ENCODE measurements around the gene TGFB3.

GRCh38 chr14:75985618-75986438 lies 4.0 kb upstream of the TGFB3 start, which contains the start of gene IFT43:
- no peak for TF ChIP-seq SMAD3 (CRISPR knock-in tag; IDR thresholded peaks at IDR 0.05; ENCODE audit: borderline replicate concordance)
- no peak for TF ChIP-seq RELA (CRISPR knock-in tag; IDR thresholded peaks at IDR 0.05; ENCODE audit: borderline replicate concordance)
- TF ChIP-seq, protein P1, sequence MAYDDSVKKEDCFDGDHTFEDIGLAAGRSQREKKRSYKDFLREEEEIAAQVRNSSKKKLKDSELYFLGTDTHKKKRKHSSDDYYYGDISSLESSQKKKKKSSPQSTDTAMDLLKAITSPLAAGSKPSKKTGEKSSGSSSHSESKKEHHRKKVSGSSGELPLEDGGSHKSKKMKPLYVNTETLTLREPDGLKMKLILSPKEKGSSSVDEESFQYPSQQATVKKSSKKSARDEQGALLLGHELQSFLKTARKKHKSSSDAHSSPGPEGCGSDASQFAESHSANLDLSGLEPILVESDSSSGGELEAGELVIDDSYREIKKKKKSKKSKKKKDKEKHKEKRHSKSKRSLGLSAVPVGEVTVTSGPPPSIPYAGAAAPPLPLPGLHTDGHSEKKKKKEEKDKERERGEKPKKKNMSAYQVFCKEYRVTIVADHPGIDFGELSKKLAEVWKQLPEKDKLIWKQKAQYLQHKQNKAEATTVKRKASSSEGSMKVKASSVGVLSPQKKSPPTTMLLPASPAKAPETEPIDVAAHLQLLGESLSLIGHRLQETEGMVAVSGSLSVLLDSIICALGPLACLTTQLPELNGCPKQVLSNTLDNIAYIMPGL (CRISPR knock-in tag; IDR thresholded peaks at IDR 0.05) = 0 out of 2 replicates have a peak, but pooled peaks have one; percentile 36
- TF ChIP-seq CTCF (IDR thresholded peaks at IDR 0.05) = no peak
- no peak for TF ChIP-seq KAT7 (CRISPR knock-in tag; IDR thresholded peaks at IDR 0.05; ENCODE audit: borderline replicate concordance)
- no peak for TF ChIP-seq ZNF121 (CRISPR knock-in tag; IDR thresholded peaks at IDR 0.05)
- no peak for TF ChIP-seq NFYB (CRISPR knock-in tag; conservative IDR thresholded peaks at IDR 0.05; ENCODE audit: low read depth)
- TF ChIP-seq, protein P2, sequence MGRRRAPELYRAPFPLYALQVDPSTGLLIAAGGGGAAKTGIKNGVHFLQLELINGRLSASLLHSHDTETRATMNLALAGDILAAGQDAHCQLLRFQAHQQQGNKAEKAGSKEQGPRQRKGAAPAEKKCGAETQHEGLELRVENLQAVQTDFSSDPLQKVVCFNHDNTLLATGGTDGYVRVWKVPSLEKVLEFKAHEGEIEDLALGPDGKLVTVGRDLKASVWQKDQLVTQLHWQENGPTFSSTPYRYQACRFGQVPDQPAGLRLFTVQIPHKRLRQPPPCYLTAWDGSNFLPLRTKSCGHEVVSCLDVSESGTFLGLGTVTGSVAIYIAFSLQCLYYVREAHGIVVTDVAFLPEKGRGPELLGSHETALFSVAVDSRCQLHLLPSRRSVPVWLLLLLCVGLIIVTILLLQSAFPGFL (CRISPR knock-in tag; IDR thresholded peaks at IDR 0.05; ENCODE audit: borderline replicate concordance) = no peak
- TF ChIP-seq NR3C1 (CRISPR knock-in tag; conservative IDR thresholded peaks at IDR 0.05; ENCODE audit: low read depth) = no peak
- TF ChIP-seq MAX (CRISPR knock-in tag; IDR thresholded peaks at IDR 0.05) = no peak
- TF ChIP-seq, protein P3, sequence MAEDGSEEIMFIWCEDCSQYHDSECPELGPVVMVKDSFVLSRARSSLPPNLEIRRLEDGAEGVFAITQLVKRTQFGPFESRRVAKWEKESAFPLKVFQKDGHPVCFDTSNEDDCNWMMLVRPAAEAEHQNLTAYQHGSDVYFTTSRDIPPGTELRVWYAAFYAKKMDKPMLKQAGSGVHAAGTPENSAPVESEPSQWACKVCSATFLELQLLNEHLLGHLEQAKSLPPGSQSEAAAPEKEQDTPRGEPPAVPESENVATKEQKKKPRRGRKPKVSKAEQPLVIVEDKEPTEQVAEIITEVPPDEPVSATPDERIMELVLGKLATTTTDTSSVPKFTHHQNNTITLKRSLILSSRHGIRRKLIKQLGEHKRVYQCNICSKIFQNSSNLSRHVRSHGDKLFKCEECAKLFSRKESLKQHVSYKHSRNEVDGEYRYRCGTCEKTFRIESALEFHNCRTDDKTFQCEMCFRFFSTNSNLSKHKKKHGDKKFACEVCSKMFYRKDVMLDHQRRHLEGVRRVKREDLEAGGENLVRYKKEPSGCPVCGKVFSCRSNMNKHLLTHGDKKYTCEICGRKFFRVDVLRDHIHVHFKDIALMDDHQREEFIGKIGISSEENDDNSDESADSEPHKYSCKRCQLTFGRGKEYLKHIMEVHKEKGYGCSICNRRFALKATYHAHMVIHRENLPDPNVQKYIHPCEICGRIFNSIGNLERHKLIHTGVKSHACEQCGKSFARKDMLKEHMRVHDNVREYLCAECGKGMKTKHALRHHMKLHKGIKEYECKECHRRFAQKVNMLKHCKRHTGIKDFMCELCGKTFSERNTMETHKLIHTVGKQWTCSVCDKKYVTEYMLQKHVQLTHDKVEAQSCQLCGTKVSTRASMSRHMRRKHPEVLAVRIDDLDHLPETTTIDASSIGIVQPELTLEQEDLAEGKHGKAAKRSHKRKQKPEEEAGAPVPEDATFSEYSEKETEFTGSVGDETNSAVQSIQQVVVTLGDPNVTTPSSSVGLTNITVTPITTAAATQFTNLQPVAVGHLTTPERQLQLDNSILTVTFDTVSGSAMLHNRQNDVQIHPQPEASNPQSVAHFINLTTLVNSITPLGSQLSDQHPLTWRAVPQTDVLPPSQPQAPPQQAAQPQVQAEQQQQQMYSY (CRISPR knock-in tag; IDR thresholded peaks at IDR 0.05) = no peak
- no peak for TF ChIP-seq ZNF416 (CRISPR knock-in tag; IDR thresholded peaks at IDR 0.05)

Measured in WTC11 (cell line).